Stimulated activated naive CD8-positive, alpha-beta T cell treated with anti-CD3 and anti-CD28 coated beads, Interleukin-15, Interleukin-2, amounts not matched to agents 100 U/mL and 50 U/mL, for 24 hours (primary cell): Measurements from ENCODE around the gene CHST3.
"Not testable (repeated sequence)": the region's sequence is repeated elsewhere in the genome, so short reads cannot be mapped to it uniquely, and the experiment has no call there.

Experiments
- ATAC-seq: fragments of 150-1000 bp; cut with Tn5 transposase; one replicate; pipeline ENCODE4 v1.10.0; 2021
- DNase-seq: peaks from one replicate; pipeline ENCODE4 v3.0.0; 2021

CHST3 gene

DNA sequence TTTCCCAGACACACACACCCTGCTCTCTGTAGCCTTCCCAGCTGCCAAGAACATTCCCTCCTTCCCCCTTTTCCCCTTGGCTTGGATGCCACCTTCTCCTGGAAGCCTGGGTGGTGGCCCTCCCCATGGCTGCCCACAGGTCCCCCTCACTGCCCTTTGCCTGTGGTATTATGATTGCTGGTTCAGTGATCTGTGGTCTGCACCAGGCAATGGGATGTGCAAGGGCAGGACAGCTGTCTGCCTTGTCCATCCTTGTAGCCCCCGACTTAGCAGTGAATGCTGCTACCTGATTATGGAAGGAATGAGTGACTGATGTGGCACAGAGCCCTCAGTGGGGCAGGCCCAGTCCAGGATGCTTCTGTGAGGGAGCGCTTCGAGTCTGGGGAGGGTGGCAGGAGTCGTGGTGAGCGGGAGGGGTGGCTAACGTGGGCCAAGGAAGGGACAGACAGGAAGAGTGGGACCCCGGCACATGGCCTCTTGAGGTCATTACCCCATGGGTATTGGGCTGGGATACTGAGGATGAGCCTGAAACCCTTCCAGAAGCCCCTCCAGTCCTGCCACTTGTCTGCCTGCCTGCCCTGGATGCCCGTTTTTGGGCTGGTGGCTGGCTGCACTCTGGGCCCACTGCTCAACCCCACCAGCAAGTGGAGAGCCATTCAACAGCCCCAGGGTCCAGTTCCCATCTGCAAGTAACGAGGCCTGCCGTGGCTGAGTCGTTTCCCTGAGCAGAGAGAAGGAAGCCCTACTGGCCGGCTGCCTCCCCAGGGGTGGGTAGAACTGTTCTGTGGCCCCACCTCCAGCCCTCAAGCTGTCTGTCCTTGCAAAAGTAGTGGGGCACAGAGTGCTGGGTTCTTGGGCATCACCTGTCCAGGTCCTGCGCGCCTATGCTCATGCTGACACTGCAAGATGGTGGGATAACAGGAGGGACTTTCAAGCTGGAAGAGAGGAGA, 8.8 kb downstream of the CHST3 start:
- ATAC-seq (no peak), DNase-seq (no peak)

- DNase-seq (peak; percentile 30), ATAC-seq (peak; percentile 59)
Observed at GRCh38 chr10:71973777-71974488, 9.7 kb downstream of the CHST3 start.

- ATAC-seq (peak; percentile 92), DNase-seq (peak; percentile 72)
Observed at GRCh38 chr10:71974489-71975021, 10.4 kb downstream of the CHST3 start.

DNA sequence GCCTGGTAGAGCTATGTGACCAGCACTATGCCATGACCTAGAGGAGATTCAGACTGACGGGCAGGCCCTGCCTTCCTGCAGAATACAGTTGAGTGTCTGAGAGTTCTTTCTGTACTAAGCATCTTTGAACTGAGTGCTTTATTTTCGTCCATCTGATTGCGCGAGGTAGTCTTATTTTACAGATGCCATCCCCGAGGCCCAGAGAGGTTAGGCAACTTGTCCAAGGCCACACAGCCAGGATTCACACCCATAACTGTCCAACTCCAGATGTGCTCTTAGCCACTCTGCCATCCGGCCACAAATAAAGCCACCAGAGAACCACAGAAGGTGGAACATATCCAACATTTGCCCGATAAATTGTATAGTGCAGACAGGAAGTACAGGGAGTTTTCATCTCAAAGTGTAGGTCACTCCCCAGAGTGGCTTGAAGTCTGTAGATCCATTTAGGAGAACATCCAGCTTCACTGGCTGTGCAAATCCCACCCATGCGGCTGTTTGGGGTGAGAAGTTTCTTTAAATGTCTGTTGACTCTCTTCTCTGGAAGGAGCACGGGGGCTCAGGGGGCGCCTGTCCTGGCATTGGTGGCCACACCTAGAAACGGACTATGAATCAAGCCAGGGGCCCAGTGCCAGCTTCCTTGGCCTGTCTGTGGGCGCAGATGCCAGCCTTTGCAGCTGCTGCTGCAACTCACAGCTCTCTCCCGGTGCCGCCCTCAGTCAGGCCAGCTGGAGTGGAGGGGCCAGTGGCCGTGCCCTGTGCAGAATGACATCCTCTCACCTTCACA, 11.1 kb downstream of the CHST3 start:
- ATAC-seq, result no peak
- DNase-seq, result no peak

DNA sequence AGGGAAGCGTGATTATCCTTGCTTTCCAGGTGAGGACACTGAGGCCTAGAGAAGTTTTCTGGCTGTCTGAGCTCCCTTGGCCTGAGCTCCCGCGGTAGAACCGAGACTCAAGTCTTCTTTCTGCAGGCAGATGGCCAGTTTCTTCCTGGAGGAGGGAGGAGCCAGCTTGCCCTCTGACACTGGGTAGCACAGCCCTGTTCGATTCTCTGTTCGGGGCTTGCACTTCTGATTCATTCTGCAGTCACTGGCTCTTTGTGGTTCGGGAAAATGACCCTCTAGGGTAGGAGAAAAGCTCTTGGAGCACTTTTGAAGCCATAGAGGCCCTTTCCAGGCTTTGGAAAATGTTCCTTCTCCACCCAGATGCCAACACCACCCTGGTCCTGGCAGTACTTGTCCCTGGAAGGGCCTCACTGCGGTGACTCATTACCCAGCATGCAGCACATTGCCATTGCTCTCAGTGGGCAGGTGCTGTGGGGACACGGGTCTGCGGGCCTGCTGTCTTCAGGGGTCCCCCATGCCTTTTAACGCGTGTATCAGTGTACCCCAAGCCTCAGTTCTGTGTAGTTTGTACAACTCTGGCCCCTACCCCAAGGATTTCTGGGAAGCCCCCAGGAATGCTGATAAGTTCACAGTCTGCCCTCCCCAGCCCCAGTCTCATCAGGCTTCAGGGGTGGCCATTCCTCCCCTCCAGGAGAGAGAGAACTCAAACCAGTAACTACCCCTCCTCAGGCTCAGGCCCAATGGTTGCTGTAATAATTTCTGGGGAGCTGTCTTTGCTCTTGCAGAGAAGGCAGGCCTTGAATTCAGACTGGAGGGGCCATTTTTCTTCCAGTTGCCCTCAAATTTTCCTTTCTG, 11.9 kb downstream of the CHST3 start:
- DNase-seq (no peak), ATAC-seq (no peak)

DNA sequence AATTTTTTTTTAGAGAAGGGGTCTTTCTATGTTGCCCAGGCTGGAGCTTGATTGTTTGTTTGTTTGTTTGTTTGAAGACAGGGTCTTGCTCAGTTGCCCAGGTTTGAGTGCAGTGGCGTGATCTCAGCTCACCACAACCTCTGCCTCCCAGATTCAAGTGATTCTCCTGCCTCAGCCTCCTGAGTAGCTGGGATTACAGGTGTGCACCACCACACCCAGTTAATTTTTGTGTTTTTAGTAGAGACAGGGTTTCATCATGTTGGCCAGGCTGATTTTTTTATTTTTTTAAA, 13.4 kb downstream of the CHST3 start:
- not testable (repeated sequence) for ATAC-seq, DNase-seq

GRCh38 chr10:71978476-71978875, 14.3 kb downstream of the CHST3 start:
- DNase-seq, result no peak
- ATAC-seq, result no peak

GRCh38 chr10:71978988-71979691, 14.9 kb downstream of the CHST3 start:
- DNase-seq (no peak), ATAC-seq (no peak)

- ATAC-seq, result no peak
- no peak for DNase-seq
Observed at GRCh38 chr10:71979692-71980062, 15.5 kb downstream of the CHST3 start.

DNA sequence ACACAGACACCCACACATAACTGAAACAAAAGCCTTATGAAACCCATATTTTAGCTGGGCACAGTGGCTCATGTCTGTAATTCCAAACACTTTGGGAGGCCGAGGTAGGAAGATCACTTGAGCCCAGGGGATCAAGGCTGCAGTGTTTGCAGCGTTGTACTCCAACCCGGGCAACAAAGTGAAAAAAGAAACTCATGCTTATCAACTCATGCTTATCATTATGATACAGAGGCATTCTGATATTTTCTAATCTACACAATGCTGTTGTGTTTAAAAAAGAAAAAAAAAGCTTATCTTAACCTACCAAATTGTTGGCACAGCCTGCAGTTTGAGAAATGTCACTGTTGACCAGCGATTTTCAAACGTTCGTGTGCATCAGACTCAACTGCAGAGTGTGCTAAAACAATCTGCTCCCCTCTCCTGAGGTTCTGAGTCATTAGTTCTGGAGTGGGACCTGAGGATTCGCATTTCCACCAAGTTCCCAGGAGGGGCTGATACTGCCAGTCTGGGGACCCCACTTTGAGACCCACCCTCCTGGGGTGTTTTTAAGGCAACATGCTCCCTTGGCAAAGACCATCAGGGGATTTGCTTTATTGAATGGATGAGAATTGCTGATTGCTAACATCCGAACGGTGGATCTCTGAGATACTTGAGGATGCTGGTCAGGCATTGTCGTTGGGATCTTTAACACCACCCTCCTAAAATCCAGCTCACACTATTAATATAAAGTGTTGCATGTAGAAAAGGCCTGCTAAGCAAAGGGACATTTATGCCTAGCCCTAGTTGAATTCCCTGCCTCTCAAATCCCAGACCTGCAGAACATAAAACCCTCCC, 16.2 kb downstream of the CHST3 start:
- no peak for DNase-seq
- no peak for ATAC-seq

DNA sequence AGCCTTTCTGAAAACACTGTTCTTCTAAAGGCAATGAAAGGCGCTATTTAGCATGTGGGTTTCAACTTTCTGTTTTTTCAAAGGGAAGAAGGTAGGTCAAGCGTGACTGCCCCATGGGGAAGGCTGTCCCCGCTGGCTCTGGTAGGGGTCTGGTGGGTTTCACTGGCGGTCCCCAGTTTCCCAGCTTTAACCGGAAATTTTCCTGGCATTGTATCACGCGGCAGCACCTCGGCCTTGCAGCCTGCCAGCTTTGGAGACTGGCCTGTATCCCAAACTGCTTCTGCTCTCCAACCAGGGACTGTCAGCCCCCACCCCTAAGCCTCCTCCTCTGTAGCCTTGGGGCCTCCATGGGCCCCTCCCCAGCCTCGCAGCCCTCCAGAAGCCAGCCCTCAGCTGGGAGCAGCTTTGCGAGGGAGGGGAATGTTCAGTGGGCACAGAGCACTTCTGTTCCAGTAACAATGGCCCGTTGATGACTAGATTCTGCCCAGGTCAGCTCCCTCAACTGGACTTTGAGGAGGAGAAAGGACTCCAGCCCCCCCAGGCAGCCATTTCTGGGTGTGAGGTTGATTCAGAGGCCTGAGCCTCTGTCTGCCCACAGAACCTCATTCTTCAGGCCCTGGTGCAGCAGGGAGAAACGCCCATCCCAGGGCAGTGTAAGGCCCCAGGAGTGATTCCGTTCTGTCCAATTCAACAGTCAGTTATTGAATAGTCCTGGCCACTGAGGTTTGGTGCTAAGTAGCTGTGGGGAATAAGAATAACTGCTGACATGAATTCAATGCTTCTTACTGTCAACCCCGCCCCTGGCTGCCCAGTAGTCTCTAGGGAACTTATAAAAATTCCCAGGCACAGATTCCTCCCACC, 17.1 kb downstream of the CHST3 start:
- ATAC-seq, result no peak
- DNase-seq, result no peak

DNA sequence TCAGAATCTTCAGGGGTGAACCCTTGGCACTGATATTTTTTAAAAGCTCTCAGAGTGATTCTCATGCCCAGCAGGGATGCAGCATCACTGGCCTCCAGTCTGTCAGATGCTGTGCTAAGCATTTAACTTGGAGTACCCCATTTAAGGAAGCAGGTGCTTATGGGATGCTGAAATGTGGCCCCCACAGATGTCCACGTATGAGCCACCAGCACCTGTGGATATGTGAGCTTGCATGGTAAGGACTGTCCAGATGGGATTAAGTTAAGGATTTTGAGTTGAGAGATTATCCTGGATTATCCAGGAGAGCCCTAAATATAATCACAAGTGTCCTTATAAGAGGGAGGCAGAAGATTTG, 17.7 kb downstream of the CHST3 start:
- no peak for ATAC-seq
- no peak for DNase-seq

- no peak for DNase-seq
- ATAC-seq, result no peak
Observed at GRCh38 chr10:71982269-71983178, 18.3 kb downstream of the CHST3 start.

DNA sequence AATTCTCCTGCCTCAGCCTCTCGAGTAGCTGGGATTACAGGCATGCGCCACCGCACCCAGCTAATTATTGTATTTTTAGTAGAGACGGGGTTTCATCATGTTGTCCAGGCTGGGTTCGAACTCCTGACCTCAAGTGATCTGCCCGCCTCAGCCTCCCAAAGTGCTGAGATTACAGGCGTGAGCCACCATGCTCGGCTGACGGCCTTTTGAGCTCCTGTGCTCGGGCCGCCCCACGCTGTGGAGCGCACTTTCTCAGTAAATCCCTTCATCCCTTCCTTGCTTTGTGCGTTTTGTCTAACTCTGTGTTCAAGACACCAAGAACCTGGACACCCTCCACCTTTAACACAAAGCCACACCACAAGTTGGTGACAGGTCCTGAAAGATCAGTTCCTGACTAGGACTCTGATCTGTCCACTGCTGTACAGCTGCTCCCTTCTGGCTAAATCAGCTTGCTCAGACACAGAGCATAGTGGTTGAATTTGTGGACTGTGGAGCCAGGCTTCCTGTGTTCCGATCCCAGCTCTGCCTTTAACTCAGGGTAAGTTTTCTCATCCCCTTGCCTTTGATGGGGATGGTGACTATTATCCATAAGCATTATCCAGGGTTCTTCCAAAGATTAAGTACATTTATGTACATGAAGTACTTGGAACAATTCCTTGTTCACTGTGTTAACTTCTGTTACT, 20.1 kb downstream of the CHST3 start:
- DNase-seq (no peak), ATAC-seq (no peak)

DNA sequence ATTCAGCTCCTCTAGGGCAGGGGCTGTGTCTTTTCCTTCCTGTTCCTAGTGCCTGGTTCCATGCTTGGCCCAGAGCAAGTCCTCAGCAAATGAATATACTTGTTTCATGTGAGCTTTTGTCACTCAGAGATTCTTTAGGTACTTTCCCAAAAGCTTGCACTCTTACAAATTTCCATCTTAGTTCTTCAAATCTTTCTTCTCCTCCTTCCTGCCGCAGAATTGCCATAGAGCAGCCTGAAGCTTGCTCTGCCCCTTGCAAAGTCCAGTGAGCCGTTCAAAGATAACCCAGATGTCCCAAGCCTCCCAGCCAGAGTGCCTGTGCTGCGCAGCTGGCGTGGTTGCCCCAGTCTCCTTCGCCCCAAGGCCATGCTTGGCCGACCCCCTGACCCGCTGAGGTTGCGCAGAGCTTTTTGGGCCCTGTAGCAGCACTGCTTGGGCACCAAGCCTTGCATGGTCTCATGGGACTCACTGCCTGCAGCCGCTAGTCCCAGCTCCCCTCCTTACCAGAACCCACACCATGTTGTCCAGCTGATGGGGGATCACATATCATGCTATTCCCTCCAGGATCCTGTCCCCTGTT, 20.7 kb downstream of the CHST3 start:
- ATAC-seq (no peak), DNase-seq (no peak)

GRCh38 chr10:71985542-71986250, 21.5 kb downstream of the CHST3 start:
- peak; percentile 67 for ATAC-seq
- no peak for DNase-seq
